ENCODE data around the gene RSU1. TPM values are rescaled to one million over a fixed set of nuclear protein-coding genes. Genes with fewer than 3 reads are reported as not detected.
"Not testable (repeated sequence)": the region's sequence is repeated elsewhere in the genome, so short reads cannot be mapped to it uniquely, and the experiment has no call there.

Gene RSU1
- polyA plus RNA-seq, 3 donors from 2014 or later = 150 to 248 (median 181) TPM

DNA sequence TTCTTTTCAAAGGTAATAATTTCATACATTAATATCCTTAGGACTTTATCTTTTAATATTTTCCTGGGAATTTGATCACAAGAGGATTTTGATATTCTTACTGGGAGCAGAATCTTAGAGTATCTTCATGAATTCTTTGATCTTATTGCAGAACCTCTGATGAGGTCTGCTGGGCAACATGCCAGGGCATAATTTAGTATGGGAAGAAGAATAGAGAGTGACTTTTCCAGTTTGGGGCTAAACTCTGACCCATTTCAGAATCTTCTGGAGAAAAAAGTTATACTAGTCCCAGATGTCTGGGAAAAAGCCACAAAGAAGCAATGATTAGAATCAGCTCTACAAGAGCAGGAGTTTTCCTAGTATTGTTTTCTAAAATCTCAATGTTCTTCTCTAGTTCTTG lies 28.0 kb upstream of the RSU1 start:
- peaks cover 0 to 1% (median 0%) of the 10 kb centered on the region in 6 donors for H3K9me3 Mint-ChIP-seq
- H3K4me1 Mint-ChIP-seq = no peaks in the 10 kb centered on the region
- H3K36me3 Mint-ChIP-seq = no peaks in the 10 kb centered on the region
- H3K4me3 Mint-ChIP-seq = no peak overlapping the region
- H3K27ac Mint-ChIP-seq = no peak overlapping the region
- DNase-seq = no peak
- peaks cover 0 to 4% (median 1%) of the 10 kb centered on the region in 3 donors for H3K27me3 Mint-ChIP-seq (ENCODE audit: low read depth in 3 of 3)

GRCh38 chr10:16843252-16843870 lies 26.1 kb upstream of the RSU1 start:
- no peak overlapping the region for H3K27ac Mint-ChIP-seq
- DNase-seq = peak; percentile 52 to 64 (median 57)

DNA sequence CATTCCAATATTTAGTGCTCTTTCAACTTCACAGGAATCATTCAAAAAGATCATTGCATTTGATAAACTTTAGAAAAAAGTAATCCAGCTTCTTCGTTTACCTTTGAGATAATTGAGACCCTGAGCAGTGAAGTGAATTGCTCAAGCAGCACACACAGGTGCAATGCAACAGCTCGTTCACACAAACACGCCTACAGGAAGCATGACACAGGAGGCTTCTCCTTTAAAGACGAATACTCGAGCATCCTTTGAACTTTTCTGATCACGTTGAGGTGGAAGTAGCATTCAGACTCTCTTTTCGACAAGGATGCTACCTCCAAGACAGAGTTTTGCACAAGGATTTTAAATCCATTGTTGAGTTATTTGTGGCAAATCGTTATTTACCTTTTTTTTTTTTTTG lies 18.0 kb upstream of the RSU1 start:
- no peaks in the 10 kb centered on the region for H3K9me3 Mint-ChIP-seq
- H3K27ac Mint-ChIP-seq = no peak overlapping the region

More at GRCh38 chr10:16843252-16843870, 26.1 kb upstream of the RSU1 start:
- no peak overlapping the region for H3K4me3 Mint-ChIP-seq
- peaks cover 0 to 1% (median 0%) of the 10 kb centered on the region in 6 donors for H3K9me3 Mint-ChIP-seq
- no peaks in the 10 kb centered on the region for H3K36me3 Mint-ChIP-seq
- H3K4me1 Mint-ChIP-seq = no peaks in the 10 kb centered on the region
- H3K27me3 Mint-ChIP-seq (ENCODE audit: low read depth in 3 of 3) = peaks cover 0 to 2% (median 2%) of the 10 kb centered on the region in 3 donors

DNA sequence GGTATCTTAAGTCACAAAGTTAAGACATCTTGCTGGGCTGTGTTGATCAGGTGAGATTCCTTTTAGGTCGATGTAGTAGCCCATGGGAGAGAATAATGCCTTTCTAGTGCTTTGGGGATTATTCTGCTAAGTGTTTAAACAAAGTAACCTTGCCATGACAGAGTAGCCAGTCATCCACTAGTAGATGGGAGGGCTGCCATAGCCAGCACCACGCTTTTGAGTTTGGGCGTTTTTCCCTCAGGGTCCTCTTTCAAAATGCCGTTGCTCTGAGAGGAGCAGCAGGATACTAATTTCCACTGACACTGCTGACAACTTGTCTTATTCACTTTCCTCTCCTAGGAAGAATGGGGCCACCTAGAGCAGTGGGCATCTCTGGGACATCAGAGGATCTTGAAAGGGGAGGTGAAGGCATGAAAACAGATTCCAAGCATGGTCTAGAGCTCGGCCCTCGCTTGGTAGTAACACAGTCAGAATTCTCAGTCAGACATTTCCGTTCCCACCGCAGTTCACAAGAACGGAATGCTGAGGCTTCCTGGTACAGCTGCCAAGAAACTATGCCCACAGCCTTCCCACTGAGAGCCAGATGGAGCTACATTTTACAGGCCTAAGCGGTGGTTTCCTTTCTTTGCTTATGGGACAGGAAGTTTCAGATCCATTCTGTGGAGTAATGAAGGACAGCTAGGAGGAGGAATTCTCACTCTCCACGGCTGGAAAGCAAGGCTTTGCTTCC lies 15.3 kb upstream of the RSU1 start:
- H3K9me3 Mint-ChIP-seq = no peaks in the 10 kb centered on the region
- no peak for DNase-seq
- H3K27me3 Mint-ChIP-seq (ENCODE audit: low read depth in 3 of 3) = peaks cover 1 to 3% (median 2%) of the 10 kb centered on the region in 3 donors
- H3K4me1 Mint-ChIP-seq = peaks cover 7 to 11% of the 10 kb centered on the region in 2 donors
- no peak overlapping the region for H3K4me3 Mint-ChIP-seq
- no peak overlapping the region for H3K27ac Mint-ChIP-seq
- H3K36me3 Mint-ChIP-seq = no peaks in the 10 kb centered on the region

More for the DNA sequence above, 18.0 kb upstream of the RSU1 start:
- H3K4me1 Mint-ChIP-seq = no peaks in the 10 kb centered on the region
- no peaks in the 10 kb centered on the region for H3K36me3 Mint-ChIP-seq
- H3K4me3 Mint-ChIP-seq = no peak overlapping the region
- H3K27me3 Mint-ChIP-seq (ENCODE audit: low read depth in 3 of 3) = peaks cover under 1 to 3% (median 2%) of the 10 kb centered on the region in 3 donors
- no peak for DNase-seq

- no peak for DNase-seq
- H3K9me3 Mint-ChIP-seq = no peaks in the 10 kb centered on the region
- H3K27ac Mint-ChIP-seq = no peak overlapping the region
- no peaks in the 10 kb centered on the region for H3K36me3 Mint-ChIP-seq
- H3K4me1 Mint-ChIP-seq = peaks cover 7 to 11% of the 10 kb centered on the region in 2 donors
- no peak overlapping the region for H3K4me3 Mint-ChIP-seq
- peaks cover 0 to 5% (median 2%) of the 10 kb centered on the region in 3 donors for H3K27me3 Mint-ChIP-seq (ENCODE audit: low read depth in 3 of 3)
Observed at GRCh38 chr10:16828701-16829175, 11.5 kb upstream of the RSU1 start.

DNA sequence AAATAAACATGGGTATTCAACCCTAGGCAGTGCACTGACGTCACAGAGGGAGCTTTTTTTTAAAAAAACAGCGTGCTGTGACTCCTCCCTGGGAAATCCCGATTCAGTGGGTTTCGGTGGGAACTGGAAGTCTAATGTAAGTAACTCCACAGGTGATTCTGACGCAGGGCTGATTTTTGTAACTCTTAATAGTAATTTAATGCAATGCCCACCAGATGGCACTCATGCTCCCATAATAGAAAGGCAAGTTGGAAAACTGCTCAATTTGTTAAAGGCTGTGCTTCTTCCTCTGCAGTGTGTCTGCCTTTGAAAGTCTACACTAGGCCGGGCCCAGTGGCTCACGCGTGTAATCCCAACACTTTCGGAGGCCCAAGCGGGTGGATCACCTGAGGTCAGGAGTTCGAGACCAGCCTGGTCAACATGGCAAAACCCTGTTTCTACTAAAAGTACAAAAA lies 10.9 kb upstream of the RSU1 start:
- Mint-ChIP-seq H3K27ac (no peak overlapping the region), H3K36me3 (peaks cover 0 to 4% (median 3%) of the 10 kb centered on the region in 3 donors), H3K27me3 (ENCODE audit: low read depth in 3 of 3) (peaks cover 0 to 5% (median 2%) of the 10 kb centered on the region in 3 donors), H3K9me3 (peaks cover 0 to 3% (median 0%) of the 10 kb centered on the region in 6 donors), H3K4me3 (no peak overlapping the region), H3K4me1 (peaks cover 7 to 11% of the 10 kb centered on the region in 2 donors)
- peak; percentile 53 to 62 (median 54) for DNase-seq

DNA sequence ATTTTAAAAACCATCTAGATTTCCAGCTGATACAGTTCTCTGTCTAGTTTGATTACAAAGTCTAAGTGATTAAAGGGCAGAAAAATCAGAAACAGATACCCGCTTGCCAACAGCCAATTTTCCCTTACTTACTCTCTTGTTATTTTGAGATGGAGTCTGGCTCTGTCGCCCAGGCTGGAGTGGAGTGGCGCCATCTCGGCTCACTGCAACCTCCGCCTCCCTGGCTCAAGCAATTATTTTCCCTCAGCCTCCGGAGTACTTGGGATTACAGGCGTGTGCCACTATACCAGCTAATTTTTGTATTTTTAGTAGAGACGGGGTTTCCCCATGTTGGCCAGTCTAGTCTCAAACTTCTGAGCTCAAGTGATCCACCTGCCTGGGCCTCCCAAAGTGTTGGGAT lies 10.2 kb upstream of the RSU1 start:
- not testable (repeated sequence) for H3K4me3 Mint-ChIP-seq; DNase-seq; H3K36me3 Mint-ChIP-seq; H3K27me3 Mint-ChIP-seq (ENCODE audit: low read depth in 3 of 3); H3K9me3 Mint-ChIP-seq; H3K27ac Mint-ChIP-seq
- peaks cover 7 to 11% of the 10 kb centered on the region in 2 donors for H3K4me1 Mint-ChIP-seq

DNA sequence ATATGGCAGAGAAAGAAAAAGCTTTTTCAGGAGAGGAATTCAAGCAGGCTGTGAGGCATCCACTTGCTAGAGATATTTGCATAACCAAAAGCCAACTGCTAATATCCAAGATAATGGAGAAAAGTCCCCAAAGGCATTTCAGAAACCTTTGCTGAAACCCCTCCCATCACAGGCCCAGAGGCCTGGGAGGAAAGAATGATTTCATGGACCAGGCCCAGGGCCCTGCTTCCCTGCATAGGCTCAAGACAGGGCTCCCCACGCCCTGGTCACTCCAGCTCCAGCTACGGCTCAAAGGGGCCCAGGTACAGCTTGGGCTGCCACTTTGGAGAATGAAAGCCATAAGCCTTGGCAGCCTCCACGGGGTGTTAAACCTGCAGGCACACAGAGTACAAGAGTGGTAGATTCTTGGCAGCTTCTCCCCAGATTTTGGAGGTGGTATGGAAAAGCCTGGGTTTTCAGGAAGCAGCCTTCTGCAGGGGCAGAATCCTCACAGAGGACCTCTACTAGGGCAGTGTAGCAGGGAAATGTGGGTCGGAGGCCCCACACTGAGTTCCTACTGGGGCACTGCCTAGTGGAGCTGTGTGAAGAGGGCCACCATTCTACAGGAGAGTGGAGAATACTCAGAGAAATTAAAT lies 5.6 kb upstream of the RSU1 start:
- H3K36me3 Mint-ChIP-seq = peaks cover 10 to 15% (median 11%) of the 10 kb centered on the region in 3 donors
- H3K4me3 Mint-ChIP-seq = no peak overlapping the region
- DNase-seq = no peak
- peaks cover 3 to 10% (median 9%) of the 10 kb centered on the region in 3 donors for H3K27me3 Mint-ChIP-seq (ENCODE audit: low read depth in 3 of 3)
- no peak overlapping the region for H3K27ac Mint-ChIP-seq
- H3K4me1 Mint-ChIP-seq = peaks cover 3 to 9% of the 10 kb centered on the region in 2 donors
- H3K9me3 Mint-ChIP-seq = peaks cover 2 to 13% (median 10%) of the 10 kb centered on the region in 6 donors

- no peak overlapping the region for H3K4me3 Mint-ChIP-seq
Observed at GRCh38 chr10:16822027-16822426, 4.8 kb upstream of the RSU1 start.

GRCh38 chr10:16820421-16820820 lies 3.2 kb upstream of the RSU1 start:
- H3K4me3 Mint-ChIP-seq = no peak overlapping the region
- H3K4me1 Mint-ChIP-seq = peaks cover 26 to 32% of the 10 kb centered on the region in 2 donors
- DNase-seq = no peak
- H3K27me3 Mint-ChIP-seq (ENCODE audit: low read depth in 3 of 3) = peaks cover 8 to 14% (median 14%) of the 10 kb centered on the region in 3 donors
- H3K27ac Mint-ChIP-seq = no peak overlapping the region
- H3K36me3 Mint-ChIP-seq = peaks cover 10 to 15% (median 13%) of the 10 kb centered on the region in 3 donors
- H3K9me3 Mint-ChIP-seq = peaks cover 2 to 13% (median 10%) of the 10 kb centered on the region in 6 donors

More at GRCh38 chr10:16822027-16822426, 4.8 kb upstream of the RSU1 start:
- no peak for DNase-seq
- Mint-ChIP-seq H3K27me3 (ENCODE audit: low read depth in 3 of 3) (peaks cover 8 to 17% (median 14%) of the 10 kb centered on the region in 3 donors), H3K36me3 (peaks cover 10 to 15% (median 11%) of the 10 kb centered on the region in 3 donors), H3K27ac (no peak overlapping the region), H3K9me3 (peaks cover 2 to 13% (median 10%) of the 10 kb centered on the region in 6 donors), H3K4me1 (peaks cover 11 to 16% of the 10 kb centered on the region in 2 donors)

- no peak for DNase-seq
- Mint-ChIP-seq H3K27me3 (ENCODE audit: low read depth in 3 of 3) (peaks cover 8 to 14% (median 14%) of the 10 kb centered on the region in 3 donors), H3K9me3 (peaks cover 2 to 13% (median 10%) of the 10 kb centered on the region in 6 donors), H3K4me3 (no peak overlapping the region), H3K27ac (no peak overlapping the region), H3K36me3 (peaks cover 10 to 16% (median 15%) of the 10 kb centered on the region in 3 donors), H3K4me1 (peaks cover 30 to 36% of the 10 kb centered on the region in 2 donors)
Observed at GRCh38 chr10:16820018-16820417, 2.8 kb upstream of the RSU1 start.

DNA sequence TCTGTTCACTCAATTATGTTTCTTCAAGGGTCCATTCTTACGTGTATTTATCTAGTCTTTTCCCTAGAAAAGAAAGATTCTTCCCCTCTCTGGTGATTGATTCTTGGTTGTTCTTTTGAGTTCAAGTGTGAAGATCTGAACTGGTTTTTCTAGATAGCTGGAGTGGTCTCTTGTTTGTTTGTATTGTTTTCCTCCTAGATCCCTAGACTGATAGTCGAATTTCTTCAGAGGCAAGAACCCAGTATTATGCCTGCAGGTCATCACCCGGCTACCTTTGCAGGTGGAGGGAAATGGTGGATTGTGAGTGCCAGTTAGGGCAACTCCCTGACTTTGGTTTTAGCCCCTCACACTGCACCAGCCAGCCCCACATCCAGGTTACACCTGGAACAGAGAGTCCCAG lies 2.2 kb upstream of the RSU1 start:
- H3K4me3 Mint-ChIP-seq = peak overlapping the region in 4 of 5 donors; percentile 10 to 96 (median 41)
- peaks cover 8 to 14% (median 14%) of the 10 kb centered on the region in 3 donors for H3K27me3 Mint-ChIP-seq (ENCODE audit: low read depth in 3 of 3)
- H3K36me3 Mint-ChIP-seq = peaks cover 10 to 16% (median 15%) of the 10 kb centered on the region in 3 donors
- DNase-seq = no peak
- H3K9me3 Mint-ChIP-seq = peaks cover 2 to 13% (median 10%) of the 10 kb centered on the region in 6 donors
- H3K27ac Mint-ChIP-seq = peak overlapping the region in 1 of 6 donors; percentile 14
- peaks cover 32 to 41% of the 10 kb centered on the region in 2 donors for H3K4me1 Mint-ChIP-seq

DNA sequence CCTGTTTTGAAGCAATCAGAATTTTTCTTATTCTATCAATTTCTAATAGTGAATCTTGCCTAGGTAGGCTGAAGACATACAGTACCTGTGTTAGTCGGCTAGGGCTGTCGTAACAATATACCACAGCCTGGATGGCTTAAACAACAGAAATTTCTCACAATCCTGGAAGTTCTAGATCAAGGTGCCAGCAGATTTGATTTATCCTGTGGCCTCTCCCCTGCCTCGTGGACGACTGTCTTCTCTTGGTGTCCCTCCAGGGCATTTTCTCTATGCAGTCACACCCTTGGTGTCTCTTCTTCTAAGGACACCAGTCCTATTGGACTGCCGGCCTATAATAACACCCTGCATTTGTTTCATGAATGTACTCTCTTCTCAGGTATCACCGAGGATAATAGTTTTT lies 1.8 kb upstream of the RSU1 start:
- no peak for DNase-seq
- peaks cover 10 to 16% (median 15%) of the 10 kb centered on the region in 3 donors for H3K36me3 Mint-ChIP-seq
- peak overlapping the region; percentile 10 to 96 (median 37) for H3K4me3 Mint-ChIP-seq
- peaks cover 2 to 13% (median 10%) of the 10 kb centered on the region in 6 donors for H3K9me3 Mint-ChIP-seq
- H3K4me1 Mint-ChIP-seq = peaks cover 32 to 41% of the 10 kb centered on the region in 2 donors
- H3K27me3 Mint-ChIP-seq (ENCODE audit: low read depth in 3 of 3) = peaks cover 8 to 14% (median 14%) of the 10 kb centered on the region in 3 donors
- peak overlapping the region in 2 of 6 donors; percentile 14 to 48 for H3K27ac Mint-ChIP-seq

All from immature natural killer cell (primary cell).